HG02938 (cell line): ENCODE measurements around the gene AANAT.

Experiments used
- ATAC-seq: cut with Tn5 transposase; IDR thresholded peaks from one replicate; pipeline ENCODE4 v1.9.1; 2021; ENCODE audit warnings: mild to moderate bottlenecking, moderate library complexity; ENCODE audit not compliant: unreplicated experiment

AANAT gene

DNA sequence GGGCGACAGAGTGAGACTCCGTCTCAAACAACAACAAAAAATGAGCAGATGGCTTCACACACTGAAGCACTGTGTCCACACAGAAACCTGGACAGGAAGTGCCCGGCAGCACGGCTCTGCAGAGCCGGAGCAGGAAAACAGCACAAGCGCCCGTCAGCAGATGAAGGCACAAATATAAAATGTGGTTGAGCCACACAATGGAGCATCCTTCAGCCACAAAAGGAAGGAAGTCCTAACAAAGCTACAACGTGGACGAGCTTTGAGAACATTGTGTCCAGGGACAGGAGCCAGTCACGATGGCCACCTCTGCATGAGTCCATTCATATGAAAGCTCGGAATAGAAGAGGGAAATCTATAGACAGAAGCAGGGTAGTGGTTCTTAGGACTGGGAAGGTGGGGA is 18.2 kb downstream of the AANAT start:
- no peak for ATAC-seq

DNA sequence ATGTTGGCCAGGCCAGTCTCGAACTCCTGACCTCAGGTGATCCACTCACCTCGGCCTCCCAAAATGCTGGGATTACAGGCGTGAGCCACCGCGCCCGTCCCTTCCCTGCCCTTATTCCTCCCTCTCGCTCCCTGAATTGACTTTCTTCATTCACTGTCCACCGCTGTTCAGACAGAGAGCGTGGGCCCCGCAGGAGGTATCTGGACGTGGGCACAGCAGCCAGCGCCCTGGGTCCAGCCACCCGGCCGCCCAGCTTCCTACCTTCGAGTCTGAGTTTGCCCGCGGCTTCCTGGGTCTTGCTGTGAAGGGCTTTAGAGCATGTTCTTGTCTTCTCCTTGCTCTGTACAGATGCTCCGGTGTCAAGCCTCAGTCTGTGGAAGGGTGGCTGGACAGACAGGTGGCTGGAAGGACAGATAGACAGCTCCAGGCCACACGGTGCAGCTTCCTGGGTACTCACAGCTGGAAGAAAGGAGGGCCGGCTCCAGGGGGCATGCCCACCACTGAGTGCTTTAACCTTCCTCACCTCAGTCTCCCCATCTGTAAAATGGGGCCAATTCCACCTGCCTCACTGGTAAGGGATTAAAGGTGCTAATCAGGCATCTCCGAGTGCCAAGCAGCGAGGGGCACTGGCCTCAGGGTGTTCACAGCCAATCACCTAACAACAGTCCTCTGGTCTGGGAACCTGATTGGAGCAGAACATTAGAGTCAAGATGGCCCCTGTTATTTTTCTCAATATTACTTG is 20.2 kb downstream of the AANAT start:
- ATAC-seq = no peak

DNA sequence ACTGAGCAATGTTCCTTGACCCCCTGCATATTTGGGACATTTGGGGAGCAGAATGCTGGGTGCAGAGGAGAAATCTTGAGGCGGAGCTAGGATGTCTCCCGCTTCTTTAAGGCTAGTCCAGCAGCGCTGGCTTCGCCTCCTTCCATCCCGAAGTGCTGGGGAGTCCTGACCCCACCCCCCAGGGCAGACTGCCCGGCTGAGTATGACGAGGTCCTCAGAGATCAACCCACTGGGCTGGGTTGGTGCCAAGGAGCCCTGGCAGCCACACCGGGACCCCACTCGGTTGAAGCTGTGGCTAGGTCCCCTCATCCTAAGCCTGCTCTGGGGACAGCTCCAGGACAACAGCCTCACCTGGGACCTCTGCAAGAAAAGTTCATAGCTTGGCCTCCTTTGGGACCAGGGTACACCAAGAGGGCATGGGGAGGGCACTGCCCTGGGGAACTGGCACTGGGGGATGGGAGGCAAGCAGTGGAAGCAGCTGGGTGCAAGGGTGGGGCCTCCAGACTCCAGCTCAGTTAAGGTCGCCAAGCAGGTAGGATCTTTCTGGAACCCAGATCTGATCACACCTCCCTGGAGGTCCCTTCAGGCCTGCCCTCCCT is 22.8 kb downstream of the AANAT start:
- ATAC-seq = no peak

DNA sequence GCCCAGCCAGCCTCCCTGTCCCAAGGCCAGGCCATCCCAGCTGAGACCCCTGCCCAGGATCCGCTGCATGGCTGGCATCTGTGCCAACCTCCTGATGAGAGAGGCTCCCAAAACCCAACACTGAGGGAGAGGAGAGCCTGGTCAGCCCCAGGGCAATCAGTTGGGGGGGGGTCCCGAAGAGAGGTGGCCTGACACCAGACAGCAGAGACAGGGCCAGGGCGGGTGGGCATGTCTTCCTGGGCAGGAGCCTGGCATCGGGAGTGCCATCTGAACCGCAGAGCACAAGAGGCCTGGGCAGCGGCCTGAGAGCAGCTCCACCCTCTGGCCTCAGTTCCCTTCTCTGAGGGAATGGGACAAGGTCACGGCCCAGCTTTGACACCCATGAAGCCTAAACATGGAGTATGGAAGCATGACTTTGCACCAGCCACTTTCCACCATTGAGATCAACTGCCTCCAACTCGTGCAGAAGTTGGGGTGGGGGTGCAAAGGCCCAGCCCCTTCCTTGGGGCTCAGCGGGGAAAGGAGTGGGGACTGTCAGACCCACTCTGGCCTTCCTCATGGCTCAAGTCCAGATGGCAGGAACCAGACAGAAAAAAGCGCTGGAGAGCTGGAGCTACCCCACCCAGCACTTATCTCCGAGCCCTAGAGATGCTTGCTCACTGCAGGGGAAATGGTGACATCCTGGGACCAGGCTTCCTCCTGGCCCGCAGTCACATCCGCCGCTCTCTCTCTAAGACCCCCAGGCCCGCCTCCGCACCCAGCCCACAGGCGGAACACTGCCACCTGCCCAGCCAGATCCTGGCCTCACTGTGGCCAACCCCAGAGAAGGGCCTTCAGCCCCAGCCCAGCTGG is 24.1 kb downstream of the AANAT start:
- ATAC-seq = no peak

DNA sequence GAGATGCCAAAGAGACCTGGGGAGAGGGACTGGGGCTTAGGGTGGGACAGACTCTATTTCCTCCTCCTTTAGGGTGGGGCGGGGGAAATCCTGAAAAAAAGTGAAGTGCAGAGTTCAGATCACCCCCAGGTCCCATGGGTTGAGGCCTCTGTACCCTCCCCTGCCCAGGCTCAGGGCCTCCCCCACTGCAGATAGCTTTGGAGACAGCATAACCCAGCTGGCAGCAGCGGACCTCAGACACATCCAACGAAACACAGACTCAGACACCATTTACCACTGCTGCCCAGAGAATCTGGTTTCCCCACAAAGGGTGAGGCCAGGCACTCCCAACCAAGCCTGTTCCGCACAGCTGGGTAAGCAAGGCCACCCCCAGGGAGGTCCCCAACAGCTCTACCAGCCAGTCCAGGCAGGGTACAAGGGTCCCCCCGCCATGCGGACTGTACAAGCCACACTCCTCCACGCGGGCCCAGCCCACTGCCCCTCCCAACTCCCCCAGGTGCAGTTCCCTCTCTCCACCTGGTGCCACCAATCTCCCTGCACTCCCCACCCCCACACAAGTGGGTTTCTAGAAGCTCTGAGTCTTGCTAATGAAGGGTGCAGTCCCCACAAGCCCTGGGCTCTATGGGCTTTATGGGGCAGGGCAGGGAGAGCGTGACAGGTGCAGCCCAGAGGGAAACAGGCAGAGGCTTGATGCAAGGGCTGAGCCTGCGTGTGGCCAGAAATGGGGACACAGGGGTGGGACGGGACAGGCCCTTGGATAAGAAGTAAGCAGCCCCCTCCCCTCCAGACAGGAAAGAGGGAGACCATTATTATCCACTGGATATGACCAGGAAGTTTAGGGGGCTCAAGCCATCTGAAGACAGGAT is 25.0 kb downstream of the AANAT start:
- peak; percentile 31 for ATAC-seq

DNA sequence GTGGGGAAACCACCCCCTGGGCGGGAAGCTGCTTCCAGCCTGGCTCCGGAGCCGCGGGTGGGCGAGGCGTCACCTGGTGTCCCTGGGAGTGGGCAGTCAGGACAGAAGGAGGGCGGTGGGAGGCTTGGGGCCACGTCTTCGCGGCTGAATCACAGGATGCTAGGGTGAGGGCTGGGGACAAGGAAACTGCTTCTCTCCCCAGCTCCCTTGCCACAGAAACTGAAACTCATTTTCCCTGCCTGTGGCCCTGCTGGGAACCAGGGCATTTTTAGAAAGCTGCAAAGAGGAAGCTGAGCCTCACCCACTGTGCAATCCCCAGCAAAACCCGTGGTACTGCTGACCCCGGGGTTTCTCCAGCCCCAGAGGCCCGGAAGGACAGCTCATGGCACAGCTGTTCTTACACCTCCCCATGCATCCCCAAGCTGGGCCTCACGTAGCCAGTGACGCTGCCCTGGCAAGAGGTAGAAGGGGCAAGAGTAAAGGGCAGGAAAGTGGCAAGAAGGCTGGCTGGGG is 25.6 kb downstream of the AANAT start:
- ATAC-seq = peak; percentile 40

DNA sequence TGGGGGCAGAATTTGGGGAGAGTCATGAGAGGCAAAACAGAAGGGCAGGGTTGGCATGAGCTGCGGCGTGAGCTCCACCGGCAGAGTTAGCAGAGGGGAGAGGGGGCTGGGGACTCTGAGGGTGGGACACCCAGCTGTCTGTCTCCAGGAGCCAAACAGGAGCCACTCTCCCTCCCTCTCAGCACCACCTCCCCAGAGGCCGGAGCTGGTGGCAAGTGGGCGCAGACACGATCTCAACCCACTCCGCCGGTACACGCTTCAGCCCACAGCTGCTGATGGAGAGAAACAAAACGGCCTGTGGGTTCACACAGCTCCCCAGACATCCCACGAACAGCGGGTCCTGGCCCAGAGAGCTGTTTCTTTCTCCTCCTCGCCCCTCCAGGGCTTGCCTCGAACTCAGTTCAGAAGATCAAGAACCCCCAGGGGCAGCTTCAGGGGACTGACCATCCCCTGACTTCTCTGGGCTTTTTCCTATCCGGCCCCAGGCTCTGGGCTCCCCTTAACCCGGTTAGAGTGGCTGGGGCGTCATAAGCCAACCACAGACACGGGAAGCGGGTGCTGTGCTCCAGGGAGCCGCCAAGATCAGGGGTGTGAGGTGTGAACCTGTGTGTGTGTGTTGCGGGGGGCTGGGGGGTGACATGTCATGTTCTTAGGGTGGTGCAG is 26.2 kb downstream of the AANAT start:
- no peak for ATAC-seq

DNA sequence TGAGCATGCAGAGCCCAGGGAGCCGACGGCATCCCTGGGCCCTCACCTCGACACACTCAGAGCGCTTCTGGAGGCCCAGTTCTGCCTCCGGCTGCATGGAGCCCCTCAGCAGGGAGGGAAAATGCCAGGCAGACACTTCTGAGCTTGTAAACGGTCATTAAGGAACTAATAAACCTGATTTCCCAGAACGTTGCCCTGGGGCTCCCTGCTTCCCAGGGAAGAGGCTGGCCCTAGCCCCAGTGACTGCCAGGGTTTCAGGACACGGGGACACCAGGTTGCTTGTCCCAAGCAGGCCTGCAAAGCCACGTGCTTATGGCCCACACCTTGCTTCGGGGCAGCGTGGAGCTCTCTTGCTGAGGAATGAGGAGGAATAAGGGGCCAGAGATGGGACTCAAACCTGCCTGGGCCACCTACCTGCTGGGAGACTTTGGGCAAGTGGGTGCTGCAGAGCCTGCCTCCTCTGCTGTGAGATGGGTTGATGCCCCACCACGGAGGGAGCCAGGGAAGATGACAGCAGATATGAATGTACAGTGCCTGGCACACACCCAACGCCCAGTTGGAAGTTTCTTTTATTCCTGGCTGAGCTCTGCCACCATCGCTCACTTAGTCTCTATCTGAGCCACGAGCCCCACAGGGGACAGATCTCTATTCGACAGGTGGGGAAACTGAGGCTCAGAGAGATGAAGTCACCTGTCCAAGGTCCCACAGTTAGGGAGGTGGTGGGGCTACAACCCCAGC is 28.4 kb downstream of the AANAT start:
- no peak for ATAC-seq

DNA sequence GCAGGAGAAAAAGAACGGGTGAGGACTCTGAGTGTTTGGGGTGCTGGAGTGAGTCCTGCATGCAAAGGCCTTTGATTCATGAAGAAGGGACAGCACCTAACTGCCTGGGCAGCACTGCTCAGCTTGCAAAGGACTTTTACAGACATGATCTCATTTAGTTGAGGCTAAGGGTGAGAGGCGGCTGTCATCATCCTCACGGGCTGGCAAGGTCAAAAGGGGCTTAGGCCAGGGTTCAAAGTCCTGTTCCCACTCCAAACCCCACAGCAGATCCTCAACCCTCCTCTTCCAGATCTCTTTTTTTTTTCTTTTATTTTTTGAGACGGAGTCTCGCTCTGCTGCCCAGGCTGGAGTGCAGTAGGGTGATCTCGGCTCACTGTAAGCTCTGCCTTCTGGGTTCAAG is 29.1 kb downstream of the AANAT start:
- ATAC-seq = no peak

DNA sequence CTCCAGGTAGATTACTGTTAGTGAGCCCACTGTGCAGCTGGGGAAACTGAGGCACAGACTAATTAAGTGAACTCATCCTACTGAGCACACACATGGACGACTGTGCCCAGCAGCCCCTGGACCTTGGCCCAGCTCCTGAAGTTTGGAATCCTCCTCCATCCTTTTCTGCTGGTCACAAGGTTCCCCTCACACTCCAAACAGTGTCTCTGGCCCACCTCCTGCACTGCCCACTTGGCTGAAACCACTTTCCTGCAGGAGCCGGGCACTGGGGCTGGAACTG is 30.2 kb downstream of the AANAT start:
- ATAC-seq = no peak

DNA sequence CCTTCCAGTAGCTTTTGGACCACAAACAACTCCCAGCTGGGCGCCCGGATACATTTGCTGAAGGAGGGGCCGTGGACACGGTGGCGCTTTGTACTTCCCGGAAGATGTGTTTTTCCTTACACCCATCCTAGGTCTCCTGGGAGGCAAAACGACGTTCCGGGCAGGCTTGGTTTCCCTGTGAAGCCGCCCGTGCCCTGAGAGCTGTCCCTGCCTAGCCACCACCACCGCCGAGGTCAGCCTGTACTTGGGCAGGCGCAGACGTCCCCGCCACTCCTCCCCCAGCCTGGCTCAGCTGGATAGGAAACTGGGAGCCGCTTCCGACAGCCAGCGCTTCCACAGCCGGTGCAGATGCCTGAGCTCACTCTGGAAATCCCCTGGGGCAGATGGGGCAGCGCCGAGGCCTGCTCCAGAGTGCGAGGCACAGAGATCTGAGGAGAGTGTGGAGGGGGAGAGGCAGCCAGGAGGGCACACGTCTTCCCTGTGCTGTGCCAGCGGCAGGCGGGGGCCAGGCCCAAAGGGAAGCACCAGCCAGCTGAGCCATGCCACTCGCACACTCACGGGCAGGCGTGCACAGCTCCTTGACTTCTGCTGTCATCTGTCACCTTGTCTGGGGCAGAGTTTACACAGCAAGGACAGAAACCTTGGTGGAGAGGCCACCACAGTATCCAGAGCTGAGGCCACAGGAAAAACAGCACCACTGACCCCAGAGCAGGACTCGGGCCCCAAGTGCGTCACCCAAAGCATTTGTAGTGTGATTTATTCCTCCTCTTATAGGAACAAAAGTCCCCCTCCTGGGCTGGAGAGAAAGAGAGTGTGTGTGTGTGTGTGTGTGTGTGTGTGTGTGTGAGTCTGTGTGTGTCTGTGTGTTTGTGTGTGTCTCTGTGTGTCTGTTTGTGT is 30.8 kb downstream of the AANAT start:
- no peak for ATAC-seq

DNA sequence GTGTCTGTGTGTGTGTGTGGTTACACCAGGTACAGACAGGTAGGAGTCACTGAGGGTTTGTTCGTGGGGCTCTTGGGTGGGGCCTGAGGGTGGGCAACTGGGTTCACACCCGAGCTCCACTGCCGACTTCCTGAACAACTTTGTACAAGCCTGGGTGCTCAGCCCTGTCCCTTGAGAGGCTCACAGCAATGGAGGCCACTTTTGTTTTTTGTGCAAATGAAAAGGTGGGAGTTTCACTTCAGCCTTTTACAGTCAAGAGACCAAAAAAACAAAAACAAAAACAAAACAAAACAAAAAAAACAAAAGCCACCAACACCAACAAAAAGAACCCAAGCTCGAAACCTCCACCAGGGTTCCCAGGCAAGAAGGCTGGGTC is 31.5 kb downstream of the AANAT start:
- ATAC-seq = no peak

DNA sequence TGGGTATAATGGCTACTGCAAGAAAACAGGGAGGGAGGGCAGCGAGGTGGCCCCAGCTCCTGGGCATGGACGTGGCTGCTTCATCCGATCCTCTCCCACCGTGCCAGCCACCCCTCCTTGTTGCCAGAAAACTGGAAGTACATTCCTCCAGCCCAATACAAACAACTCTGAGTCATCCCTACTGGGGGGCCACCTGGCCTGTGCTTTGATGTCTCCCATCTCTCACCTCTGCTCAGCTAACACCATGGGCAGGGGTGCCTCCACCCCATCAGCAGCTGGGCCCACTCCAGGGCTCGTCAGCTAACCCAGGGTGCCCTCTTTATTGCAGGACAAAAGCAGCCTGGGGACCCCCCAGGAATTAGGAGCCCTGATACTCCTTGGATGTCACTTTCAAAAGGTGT is 31.9 kb downstream of the AANAT start:
- ATAC-seq = no peak

DNA sequence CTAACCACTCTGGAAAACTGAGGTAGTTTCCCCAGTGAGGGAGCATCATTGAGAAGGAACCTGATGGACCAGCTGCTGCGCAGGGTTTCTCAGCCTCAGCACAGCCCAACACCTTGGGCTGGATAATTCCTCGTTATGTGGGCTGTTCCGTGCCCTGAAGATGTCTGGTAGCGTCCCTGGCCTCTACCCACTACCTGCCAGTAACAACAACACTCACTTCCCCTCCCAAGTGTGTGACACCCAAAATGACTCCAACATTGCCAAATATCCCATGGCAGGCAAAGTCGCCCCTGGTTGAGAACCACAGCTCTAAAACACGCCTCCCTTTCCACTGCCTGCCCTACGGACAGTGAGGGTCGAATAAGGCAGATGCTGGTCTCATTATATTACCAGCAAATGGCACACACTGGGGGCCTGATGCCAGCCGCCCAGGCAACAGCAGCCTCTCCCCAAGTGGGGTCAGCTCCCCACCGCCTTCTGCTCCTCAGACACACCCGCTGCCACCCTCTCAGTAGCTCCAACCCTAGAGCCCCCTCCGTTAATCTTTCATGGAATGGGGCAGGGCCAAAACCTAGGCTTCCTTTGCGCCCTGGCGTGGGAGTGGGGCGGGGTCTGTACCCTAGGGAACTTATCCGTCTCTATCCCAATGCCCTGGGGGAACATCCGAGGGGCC is 32.8 kb downstream of the AANAT start:
- no peak for ATAC-seq

DNA sequence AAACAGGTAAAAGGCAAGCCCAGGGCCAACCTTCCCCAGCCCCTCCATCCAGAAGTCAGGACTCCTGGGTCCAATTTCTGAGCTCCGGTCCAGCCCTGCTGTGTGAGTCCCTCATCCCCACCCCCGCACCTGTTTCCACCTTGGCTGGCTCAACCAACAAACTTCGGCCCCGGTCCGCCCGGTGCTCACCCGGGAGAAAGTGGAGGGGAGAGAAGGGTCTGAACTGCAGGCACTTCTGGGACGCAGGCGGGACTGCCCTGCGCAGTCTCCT is 33.3 kb downstream of the AANAT start:
- no peak for ATAC-seq

DNA sequence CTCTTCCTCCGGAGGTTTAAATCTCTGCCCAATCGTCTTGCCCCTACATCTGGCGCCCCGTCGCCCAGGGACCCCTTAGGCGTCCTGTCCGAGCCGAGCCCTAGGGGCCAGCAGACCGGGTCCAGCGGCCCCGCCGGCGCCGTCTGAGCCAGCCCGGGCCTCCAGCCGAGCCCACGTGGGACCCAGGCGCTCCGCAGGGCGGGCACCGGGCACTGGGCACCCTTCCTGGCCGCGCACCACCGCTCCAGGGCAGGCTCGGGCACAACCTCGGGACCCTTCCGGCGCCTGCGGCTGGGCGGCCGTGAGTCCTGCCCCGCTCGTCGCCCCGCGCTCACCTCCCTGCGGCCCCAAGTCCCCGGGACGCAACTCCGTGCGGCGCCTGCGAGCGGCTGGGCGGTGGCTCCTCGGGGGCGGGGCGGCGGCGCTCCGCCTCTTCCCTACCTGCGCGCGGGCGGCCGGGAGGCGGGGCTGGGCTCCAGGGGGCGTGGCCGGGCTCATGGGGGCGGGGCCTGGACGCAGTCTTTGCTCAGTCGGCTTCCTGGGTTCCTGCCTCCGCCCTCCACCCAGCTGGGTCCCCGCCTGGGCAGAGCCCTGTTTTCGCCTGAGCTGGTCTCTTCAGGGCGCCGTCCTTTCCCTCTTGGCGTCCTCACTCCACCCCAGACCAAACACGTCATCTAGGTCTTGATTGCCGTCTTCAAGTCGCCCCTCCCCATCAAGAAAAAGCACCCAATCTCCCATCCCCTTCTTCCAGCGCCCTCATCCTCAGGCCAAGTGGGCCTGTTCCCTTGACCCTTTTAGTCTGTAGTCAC is 33.8 kb downstream of the AANAT start, which contains the start of gene RHBDF2:
Gene RHBDF2 (minus strand): TSS at position 406 of the 809 bp plus-strand sequence. CDS start 19,899 bp downstream, outside the sequence.
- ATAC-seq = peak; percentile 56

DNA sequence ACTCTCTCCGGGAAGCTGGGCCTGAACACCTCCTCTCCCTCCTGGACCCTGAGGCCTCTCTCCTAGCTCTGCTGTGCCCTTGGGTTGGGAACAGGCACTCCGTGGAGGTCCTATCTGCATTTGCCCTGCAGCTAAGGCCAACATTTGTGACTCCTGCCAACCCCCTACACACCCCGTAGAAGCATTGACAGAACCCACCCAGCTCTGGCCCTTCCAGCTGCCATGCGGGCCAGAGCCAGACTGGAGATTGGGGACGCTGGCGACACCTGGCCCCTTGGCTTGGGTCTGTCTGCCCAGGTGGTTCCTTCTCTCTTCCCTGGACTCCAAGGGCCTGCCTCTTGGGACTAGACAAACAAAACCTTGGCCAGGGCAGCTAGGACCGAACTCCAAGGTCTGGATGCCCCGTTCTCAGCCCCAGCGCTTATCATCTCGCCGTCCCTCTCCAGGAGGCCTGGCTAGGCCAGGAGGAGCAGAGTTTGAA is 34.5 kb downstream of the AANAT start:
- ATAC-seq = no peak
